Mucosa of rectum (tissue), 2 donors: ENCODE measurements around the gene NPIPA5.
"Not testable (repeated sequence)": the region's sequence is repeated elsewhere in the genome, so short reads cannot be mapped to it uniquely, and the experiment has no call there.

Experiments
- H3K27ac ChIP-seq, 2 donors: one replicate each; pipeline ENCODE4 v1.7.0; 2013; ENCODE audit warnings: inconsistent platforms in 2 of 2, low read depth in 2 of 2, low read length in 2 of 2
- H3K27me3 ChIP-seq, 2 donors: one replicate each; pipeline ENCODE4 v1.7.0; 2013; ENCODE audit warnings: low read length in 2 of 2; ENCODE audit not compliant: control insufficient read depth in 2 of 2, insufficient read depth in 2 of 2
- H3K36me3 ChIP-seq, 2 donors: one replicate each; pipeline ENCODE4 v1.7.0; 2013; ENCODE audit warnings: low read length in 2 of 2; ENCODE audit not compliant: control insufficient read depth in 2 of 2, insufficient read depth in 2 of 2
- H3K4me1 ChIP-seq, 2 donors: one replicate each; pipeline ENCODE4 v1.7.0; 2013; ENCODE audit warnings: low read length in 2 of 2, mild to moderate bottlenecking in 1 of 2; ENCODE audit not compliant: control insufficient read depth in 2 of 2, insufficient read depth in 2 of 2
- H3K4me3 ChIP-seq, 2 donors: one replicate each; pipeline ENCODE4 v1.7.0; 2013; ENCODE audit warnings: low read length in 2 of 2
- H3K9ac ChIP-seq, 2 donors: one replicate each; pipeline ENCODE4 v1.7.0; 2013; ENCODE audit warnings: low read length in 2 of 2, low read depth in 1 of 2, mild to moderate bottlenecking in 1 of 2
- H3K9me3 ChIP-seq, 2 donors: one replicate each; pipeline ENCODE4 v1.7.0; 2013; ENCODE audit warnings: low read length in 2 of 2; ENCODE audit not compliant: control insufficient read depth in 2 of 2
- donor health status: healthy.
- donor health status: Normal muscosa, but diverticular disease.

The NPIPA5 gene

DNA sequence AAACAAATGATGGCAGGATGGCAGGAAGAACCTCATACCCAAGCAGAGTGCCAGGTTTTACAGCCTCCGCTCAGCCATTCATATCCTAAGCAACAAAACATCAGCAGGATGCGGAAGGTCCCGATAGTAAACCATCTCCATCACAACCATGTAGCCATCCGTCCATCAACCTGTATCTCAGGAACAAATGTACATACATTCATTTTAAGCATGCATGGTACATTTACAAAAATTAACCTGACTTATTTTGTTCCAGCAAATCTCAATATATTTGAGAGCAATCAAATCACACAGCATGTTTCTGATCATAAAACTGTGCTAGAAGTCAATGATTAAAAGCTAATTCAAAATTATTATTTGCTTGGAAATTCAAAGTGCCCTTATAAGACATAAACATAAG is at the start of gene NPIPA5:
NPIPA5 (minus strand) TSS at position 101 of the 400 bp plus-strand sequence; CDS start at position 101, 0 bp downstream.
- H3K4me3 ChIP-seq, H3K36me3 ChIP-seq, H3K9me3 ChIP-seq, H3K4me1 ChIP-seq, H3K27ac ChIP-seq, H3K9ac ChIP-seq, H3K27me3 ChIP-seq: not testable (repeated sequence)

DNA sequence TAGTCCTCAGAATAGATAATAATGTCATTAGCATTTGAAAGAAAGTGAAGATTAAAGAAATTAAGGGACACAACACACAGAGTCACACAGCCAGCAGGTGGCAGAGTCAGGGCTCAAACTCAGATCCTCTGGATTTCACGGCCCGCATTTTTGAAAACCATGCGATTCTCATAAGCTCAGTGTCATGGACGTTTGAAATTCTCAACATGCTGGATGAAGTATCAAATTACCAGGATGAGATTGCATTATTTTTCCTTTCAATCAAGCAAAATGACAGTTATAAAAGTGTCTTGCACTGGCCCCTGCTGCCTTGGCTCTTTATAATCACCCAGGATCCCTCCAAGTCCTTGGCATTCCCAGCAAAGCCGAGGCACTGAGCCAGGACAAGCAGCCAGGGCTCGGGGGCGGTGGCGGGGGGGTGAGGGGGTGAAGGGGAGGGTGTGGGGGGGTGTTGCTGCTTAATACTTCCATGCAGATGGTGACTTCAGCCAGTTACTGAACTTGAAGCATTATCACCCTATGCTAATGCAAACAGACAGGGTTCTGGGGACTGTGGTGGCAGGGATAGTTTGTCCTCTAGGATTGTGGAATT is 49.6 kb upstream of the NPIPA5 start:
- no peak overlapping the region for H3K4me3 ChIP-seq
- H3K27me3 ChIP-seq = no peaks in the 10 kb centered on the region
- H3K27ac ChIP-seq = no peak overlapping the region
- no peaks in the 10 kb centered on the region for H3K4me1 ChIP-seq
- H3K9me3 ChIP-seq = no peaks in the 10 kb centered on the region
- no peaks in the 10 kb centered on the region for H3K36me3 ChIP-seq
- H3K9ac ChIP-seq = no peak overlapping the region

DNA sequence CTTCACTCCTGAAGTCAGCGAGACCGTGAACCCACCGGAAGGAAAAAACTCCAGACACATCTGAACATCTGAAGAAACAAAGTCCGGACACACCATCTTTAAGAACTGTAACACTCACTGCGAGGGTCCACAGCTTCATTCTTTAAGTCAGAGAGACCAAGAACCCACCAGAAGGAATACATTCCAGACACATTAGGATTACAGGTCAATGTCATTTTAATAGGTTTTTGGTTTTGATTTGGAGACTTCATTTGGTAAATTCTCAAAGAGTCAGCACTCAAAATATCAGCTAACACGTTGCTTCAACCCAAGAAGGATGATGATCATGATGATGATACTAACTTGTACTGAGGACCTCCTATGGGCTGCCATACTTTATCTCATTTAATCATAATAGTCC is 48.7 kb upstream of the NPIPA5 start:
- Histone ChIP-seq H3K9ac (no peak overlapping the region), H3K4me3 (no peak overlapping the region), H3K9me3 (no peaks in the 10 kb centered on the region), H3K4me1 (no peaks in the 10 kb centered on the region), H3K27ac (no peak overlapping the region), H3K36me3 (no peaks in the 10 kb centered on the region), H3K27me3 (no peaks in the 10 kb centered on the region)

DNA sequence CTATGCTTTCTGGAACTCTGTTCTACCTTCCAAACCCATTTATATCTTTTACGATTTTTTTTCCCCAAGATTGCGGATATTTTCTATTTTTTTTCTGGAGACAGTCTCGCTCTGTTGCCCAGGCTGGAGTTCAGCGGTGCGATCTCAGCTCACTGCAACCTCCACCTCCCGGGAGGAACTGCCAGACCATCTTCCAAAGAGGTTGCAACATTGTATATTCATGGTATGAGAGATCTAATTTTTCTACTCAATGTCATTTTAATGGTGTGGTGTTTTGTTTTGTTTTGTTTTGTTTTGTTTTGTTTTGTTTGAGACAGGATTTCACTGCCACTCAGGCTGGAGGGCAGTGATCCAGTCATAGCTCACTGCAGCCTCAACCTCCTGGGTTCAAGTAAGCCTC is 47.8 kb upstream of the NPIPA5 start:
- Histone ChIP-seq H3K9me3 (no peaks in the 10 kb centered on the region), H3K9ac (no peak overlapping the region), H3K4me3 (no peak overlapping the region), H3K27ac (no peak overlapping the region), H3K4me1 (no peaks in the 10 kb centered on the region), H3K27me3 (no peaks in the 10 kb centered on the region), H3K36me3 (no peaks in the 10 kb centered on the region)

DNA sequence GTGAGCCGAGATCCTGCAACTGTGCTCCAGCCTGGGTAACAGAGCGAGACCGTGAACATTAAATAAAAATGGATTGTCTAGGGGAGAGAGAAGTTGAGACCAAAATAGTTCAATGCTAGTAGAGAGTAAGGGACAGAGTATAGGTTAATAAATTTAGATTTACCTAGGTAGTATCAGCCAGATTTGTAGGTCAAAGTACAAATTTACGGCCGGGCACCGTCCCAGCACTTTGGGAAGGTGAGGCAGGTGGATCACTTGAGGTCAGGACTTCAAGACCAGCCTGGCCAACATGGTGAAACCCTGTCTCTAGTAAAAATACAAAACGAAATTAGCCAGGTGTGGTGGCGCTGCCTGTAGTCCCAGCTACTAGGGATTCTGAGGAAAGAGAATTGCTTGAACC is 44.1 kb upstream of the NPIPA5 start:
- Histone ChIP-seq H3K4me1 (no peaks in the 10 kb centered on the region), H3K4me3 (no peak overlapping the region), H3K9me3 (no peaks in the 10 kb centered on the region), H3K9ac (no peak overlapping the region), H3K36me3 (no peaks in the 10 kb centered on the region), H3K27me3 (no peaks in the 10 kb centered on the region), H3K27ac (no peak overlapping the region)

DNA sequence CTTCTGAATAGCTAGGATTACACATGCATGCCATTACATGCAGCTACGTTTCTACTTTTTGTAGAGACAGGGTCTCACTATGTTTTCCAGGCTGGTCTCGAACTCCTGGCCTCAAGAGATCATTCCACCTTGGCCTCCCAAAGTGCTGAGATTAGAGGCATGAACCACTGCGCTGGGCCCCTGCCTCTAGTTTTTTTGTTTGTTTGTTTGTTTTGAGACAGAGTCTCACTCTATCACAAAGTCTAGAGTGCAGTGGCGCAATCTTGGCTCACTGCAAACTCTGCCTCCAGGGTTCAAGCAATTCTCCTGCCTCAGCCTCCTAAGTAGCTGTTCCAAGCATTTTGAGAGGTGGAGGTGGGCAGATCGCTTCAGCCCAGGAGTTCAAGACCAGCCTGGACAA is 43.6 kb upstream of the NPIPA5 start:
- H3K36me3 ChIP-seq, H3K27me3 ChIP-seq, H3K9ac ChIP-seq, H3K4me1 ChIP-seq, H3K9me3 ChIP-seq, H3K27ac ChIP-seq, H3K4me3 ChIP-seq: not testable (repeated sequence)

DNA sequence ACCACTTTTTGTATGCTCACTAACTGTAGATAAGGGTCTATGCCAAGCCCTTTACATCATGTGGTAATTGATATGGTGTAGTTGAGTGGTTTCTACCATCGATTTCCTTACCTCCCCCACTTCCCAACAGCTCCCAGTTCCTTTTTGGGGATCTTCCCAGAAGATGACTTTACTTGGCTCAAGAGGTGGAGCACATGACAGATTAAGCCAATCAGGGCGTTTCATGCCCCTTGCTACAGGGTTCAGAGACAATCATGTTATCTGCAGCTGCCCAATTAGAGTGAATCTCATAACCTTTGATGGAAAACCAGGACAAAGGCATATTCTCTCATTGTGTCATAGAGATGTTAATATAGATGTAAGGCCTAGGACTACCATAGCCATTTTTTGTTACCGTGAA is 40.1 kb upstream of the NPIPA5 start:
- H3K4me1 ChIP-seq = no peaks in the 10 kb centered on the region
- H3K4me3 ChIP-seq = no peak overlapping the region
- no peak overlapping the region for H3K9ac ChIP-seq
- no peak overlapping the region for H3K27ac ChIP-seq
- H3K9me3 ChIP-seq = no peaks in the 10 kb centered on the region
- H3K36me3 ChIP-seq = no peaks in the 10 kb centered on the region
- H3K27me3 ChIP-seq = no peaks in the 10 kb centered on the region

DNA sequence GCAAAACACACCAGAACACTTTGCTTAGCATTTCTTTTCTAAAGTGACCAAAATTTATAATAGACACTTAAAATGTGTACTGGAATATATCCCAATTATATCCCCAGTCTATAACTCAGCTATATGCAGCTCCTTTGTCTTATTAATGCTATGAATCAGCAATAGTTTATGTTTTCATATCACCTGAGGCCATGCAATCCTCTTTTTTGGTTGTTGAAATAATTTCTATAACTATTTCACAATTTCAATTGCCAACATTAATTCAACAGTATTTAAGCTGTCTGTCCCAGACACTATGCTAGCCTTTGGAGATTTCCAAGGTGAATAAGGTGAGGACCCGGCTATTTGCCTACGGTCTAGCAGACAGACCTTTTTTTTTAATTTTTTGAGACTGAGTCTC is 39.1 kb upstream of the NPIPA5 start:
- H3K9ac ChIP-seq = no peak overlapping the region
- H3K9me3 ChIP-seq = no peaks in the 10 kb centered on the region
- no peak overlapping the region for H3K27ac ChIP-seq
- H3K4me3 ChIP-seq = no peak overlapping the region
- no peaks in the 10 kb centered on the region for H3K36me3 ChIP-seq
- no peaks in the 10 kb centered on the region for H3K27me3 ChIP-seq
- H3K4me1 ChIP-seq = no peaks in the 10 kb centered on the region

DNA sequence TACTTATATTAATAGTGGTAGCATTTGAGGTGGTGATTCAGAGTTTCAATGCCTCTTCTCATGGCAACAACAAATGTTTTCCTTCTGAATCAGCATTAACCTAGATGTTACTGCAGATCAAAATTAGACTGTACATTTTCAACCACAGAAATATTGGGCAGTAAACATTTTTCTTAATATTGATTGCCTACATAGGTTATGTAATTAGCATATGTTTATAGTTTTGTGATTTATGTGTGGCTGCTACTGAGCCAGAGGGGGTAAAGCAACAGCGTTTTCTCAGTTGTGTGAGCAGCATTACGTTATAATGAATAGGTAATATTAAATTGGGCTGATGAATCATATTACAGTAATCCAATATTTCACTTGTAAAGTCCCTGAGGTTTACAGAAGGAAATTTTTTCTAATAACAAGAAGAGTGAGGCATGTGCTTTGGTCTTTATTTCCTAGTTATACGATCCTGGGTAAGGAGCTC is 37.5 kb upstream of the NPIPA5 start:
- Histone ChIP-seq H3K27me3 (no peaks in the 10 kb centered on the region), H3K27ac (no peak overlapping the region), H3K4me3 (no peak overlapping the region), H3K9me3 (no peaks in the 10 kb centered on the region), H3K4me1 (no peaks in the 10 kb centered on the region), H3K36me3 (no peaks in the 10 kb centered on the region), H3K9ac (no peak overlapping the region)

DNA sequence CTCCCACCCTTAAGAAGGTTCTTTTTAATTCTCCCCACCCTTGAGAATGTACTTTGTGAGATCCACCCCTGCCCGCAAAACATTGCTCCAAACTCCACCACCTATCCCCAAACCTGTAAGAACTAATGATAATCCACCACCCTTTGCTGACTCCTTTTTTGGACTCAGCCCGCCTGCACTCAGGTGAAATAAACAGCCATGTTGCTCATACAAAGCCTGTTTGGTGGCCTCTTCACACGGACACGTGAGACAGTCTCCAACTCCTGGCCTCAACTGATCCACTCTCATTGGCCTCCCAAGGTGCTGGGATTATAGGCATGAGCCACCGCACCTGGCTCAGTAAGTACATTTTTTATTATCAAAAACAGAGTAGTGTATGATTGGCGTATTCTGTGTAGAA is 31.4 kb upstream of the NPIPA5 start:
- H3K4me1 ChIP-seq, H3K27me3 ChIP-seq, H3K9me3 ChIP-seq, H3K9ac ChIP-seq, H3K36me3 ChIP-seq, H3K27ac ChIP-seq, H3K4me3 ChIP-seq: not testable (repeated sequence)

DNA sequence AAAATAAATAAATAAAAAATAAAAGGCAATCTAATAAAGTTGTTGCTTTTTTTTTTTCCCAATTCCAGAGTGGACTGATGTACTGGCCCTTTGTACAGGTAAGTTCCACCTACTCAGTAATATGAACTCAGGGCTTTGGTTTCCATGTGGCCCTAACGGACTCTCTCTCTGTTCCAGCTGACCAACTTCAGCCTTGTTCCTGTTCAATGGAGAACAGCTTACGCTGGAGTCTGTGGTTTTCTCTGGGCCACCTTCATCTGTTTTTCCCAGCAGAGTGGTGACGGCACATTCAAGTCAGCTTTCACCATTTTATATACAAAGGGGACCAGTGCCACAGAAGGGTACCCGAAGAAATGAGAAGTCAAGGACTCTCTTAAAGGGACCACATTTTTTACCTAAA is 29.7 kb upstream of the NPIPA5 start:
- not testable (repeated sequence) for H3K36me3 ChIP-seq, H3K9me3 ChIP-seq, H3K27me3 ChIP-seq, H3K27ac ChIP-seq, H3K4me1 ChIP-seq, H3K9ac ChIP-seq, H3K4me3 ChIP-seq
